ENCODE data around the gene PDE4D. TPM values are rescaled to one million over a fixed set of nuclear protein-coding genes. Genes with fewer than 3 reads are reported as not detected.
A peak's percentile ranks its signal among the peaks of the same experiment; 100 is the strongest.

Gene PDE4D
- total RNA-seq, 1 donor from 2014 or later, result 30.2 TPM

DNA sequence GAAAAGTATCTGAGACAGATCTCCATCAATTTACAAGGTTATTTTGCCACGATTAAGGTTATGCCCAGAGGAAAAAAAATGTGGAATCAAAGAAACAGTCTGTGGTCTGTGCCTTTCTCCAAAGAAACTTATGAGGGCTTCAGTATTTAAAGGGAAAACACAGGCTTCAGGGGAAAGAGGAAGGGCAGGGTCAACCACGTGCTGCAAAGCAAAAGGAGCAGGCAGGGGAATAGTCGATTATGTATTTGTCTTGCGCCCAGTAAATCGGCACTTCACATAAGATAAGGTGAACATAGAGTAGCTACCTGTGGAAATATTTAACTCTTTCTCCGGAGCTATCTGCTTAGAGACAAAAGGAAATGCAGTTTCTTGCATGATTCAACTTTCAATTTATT is 967.0 kb downstream of the PDE4D start:
- no peak for DNase-seq
- intact Hi-C loops (cut with DNase I), result no loop called here
- no peak for ATAC-seq (ENCODE audit: poor library complexity)

DNA sequence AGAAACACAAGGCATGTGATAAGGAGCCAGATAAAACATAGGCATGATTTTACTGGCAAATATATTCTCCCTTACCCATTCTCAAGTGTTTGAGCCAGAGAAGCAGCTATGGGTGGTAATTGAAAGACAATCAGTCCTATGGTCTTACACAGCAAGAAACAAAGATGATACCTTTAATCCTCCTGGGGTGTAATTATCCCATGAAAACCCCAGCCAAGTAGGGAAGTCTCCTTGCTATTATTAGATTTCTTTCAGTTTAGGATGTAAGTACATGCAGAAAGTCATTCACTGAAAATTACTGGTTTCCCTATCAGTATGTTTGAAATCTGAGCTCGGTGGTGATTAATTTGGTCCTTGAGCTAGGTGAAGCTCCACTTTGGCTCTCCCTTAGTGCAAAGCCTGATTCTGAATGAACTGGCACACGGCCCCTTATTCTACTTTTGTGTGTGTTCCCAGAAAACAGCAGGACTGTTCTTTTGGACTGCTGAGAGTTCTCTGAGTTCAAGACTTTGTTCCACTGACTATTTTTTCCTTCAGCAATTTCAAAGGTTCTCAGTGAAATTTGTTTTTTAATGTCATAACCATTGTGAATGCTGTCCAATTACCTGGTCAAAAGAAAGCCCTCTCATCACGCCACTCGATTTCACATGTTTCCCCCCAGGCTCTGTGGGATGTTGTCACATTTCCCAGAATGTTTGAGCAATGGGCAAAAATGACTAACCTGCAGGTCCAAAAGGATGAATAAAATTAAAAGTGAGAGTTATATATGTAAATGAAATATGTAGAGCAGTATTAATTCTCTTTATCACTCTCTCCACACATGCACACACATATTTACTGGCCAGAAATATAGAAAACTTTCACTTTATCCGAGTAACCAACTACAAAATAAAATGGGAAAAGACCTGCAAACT is 967.6 kb downstream of the PDE4D start:
- intact Hi-C loops (cut with DNase I), result no loop called here
- DNase-seq (no peak), ATAC-seq (ENCODE audit: poor library complexity) (no peak)

DNA sequence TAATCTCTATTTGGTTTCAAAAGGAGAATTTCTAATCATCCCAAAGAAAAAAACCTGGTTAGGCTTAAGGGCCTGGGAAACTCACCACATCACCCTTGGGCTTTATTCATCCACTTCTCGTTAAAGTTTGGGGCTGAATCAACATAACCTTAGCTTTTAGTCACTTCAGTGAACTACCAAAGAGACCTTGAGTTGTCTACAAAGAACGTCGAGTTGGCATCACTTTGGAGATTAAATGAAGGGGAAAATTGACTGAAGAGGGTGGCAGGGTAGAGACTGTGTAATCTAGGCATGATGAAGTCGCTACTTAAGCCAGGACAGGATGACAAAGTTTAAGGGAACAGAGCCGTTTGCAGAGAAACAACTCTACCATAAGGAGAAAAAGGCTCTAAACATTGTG is 969.2 kb downstream of the PDE4D start:
- intact Hi-C loops (cut with DNase I), result no loop called here
- ATAC-seq (ENCODE audit: poor library complexity), result no peak

DNA sequence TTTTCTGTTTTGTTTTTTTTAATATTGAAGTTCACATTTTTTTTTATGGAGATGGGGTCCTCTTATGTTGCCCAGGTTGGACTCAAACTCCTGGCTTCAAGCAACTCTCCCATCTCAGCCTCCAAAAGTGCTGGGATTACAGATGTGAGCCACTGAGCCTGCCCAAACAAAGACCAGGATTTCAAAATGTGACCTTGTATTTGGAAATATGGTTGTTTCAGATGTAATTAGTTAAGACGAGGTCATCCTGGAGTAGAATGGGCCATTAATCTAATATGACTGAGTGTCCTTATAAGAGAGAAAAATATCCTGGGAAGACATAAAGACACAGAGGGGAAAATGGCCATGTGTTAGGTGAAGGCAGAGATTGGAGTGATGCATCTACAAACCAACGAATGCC is 970.2 kb downstream of the PDE4D start:
- ATAC-seq (ENCODE audit: poor library complexity) (no peak), DNase-seq (no peak)
- intact Hi-C loops (cut with DNase I), result no loop called here

More for the DNA sequence above, 969.2 kb downstream of the PDE4D start:
- no peak for DNase-seq

DNA sequence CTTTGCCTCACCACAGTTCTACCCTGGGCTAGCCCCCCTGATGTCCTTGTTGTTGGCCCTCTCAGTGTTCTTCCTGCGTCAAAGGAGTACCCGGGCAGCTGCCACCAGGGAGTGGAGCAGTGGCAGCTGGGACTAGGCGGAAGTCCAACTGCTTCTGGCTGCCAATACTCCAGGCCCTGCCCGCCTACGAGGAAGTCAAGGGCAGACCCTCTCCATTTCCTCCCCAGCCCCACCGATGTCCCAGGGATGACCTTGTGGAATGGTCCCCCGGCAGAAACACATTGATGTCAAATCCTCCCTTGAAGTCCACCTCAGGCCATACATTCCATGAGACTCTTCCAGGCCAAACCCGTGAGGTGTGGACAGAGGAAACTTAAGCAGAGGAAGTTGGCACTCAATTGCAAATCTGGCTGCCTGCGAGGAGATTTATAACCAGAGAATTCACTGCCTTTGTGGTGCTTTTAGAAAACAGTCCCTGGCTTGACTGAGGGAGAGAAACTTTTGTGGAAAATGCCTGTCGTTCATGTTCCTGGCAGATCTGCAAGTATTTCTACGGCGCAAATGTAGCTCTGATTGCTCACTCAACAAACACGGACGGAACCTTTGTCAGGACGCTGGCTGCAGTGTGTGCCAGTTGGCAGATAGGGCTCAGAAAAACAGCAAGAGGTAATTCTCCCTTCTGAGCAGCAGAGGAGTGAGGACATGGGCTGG is 970.9 kb downstream of the PDE4D start:
- ATAC-seq (ENCODE audit: poor library complexity) (peak; percentile 94), DNase-seq (peak; percentile 85)
- intact Hi-C loops (cut with DNase I), result no loop called here

DNA sequence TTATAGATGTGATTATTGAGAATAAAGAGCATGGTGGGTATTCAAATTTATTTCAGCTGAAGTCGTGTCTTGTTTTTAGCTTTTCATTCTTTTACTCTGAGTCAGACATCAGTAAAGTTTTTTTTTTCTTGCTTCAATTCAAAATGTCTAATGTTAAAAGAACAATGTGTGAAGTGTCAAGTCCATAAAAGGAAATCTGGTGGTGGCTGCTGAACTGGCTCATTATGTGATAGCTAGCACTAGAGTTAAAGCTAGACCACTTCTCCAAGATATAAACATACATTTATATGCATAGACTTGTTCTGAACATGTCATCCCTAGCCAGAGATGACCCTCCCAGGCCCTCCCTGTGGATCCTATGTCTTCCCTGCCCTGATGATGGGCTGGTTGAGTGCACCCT is 972.4 kb downstream of the PDE4D start:
- DNase-seq (no peak), ATAC-seq (ENCODE audit: poor library complexity) (no peak)
- intact Hi-C loops (cut with DNase I), result no loop called here

DNA sequence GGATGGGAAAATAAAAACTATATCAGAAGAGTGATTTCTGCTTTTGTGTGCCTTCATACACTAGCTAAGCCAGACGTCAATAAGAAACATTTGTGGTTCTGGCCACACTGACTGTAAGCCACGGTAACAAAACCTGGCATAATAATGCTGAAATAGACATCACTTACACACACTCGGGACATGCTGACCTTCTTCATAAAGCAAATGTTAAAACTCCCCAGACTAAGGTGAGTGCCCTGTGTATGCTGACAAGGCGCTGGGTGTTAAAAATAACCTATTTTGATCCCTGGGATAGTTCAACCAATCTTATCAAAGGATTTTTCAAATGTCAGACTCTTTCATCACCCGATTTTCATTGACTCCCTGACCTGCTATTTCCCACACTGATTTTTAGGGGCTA is 973.7 kb downstream of the PDE4D start:
- no peak for ATAC-seq (ENCODE audit: poor library complexity)
- intact Hi-C loops (cut with DNase I), result no loop called here
- no peak for DNase-seq

Small RNA genes lying within 50 kb of the gene (microRNA-seq; reads per million reads assigned to microRNA genes)
- gene MIR582, result 1.3 reads per million

Data from Right ventricle myocardium superior (tissue), 1 donor.